HG02973 (cell line): Measurements from ENCODE around the gene CCIN.

ENCODE experiments used
- ATAC-seq: cut with Tn5 transposase; IDR thresholded peaks from one replicate; pipeline ENCODE4 v1.9.1; 2021; ENCODE audit warnings: moderate library complexity; ENCODE audit not compliant: unreplicated experiment

CCIN gene

DNA sequence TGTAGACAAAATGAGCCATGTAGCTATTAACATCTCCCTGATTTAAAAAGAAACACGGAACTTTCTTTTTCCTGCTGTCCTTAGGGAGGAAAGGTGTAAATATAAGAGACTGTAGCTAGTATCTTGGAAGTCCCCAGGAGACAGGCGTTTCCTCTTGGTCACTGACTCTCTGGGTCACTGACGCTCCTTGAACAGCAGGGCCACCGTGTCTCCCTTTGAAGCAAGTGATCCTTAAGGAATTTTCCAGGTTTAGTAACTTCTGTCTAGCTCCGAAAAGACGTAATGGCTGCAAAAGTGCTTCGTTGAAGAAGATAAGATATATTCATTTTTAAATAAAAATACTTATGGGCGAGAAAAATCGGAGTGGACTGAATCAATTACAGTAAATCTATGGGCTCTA is 20.8 kb downstream of the CCIN start:
- ATAC-seq: no peak

- peak; percentile 95 for ATAC-seq
Observed at GRCh38 chr9:36190388-36191289, 21.5 kb downstream of the CCIN start, which contains the start of gene CLTA. Gene CLTA, plus strand, starts transcription at chr9:36190921. Its CDS starts 136 bp downstream, at chr9:36191057.

DNA sequence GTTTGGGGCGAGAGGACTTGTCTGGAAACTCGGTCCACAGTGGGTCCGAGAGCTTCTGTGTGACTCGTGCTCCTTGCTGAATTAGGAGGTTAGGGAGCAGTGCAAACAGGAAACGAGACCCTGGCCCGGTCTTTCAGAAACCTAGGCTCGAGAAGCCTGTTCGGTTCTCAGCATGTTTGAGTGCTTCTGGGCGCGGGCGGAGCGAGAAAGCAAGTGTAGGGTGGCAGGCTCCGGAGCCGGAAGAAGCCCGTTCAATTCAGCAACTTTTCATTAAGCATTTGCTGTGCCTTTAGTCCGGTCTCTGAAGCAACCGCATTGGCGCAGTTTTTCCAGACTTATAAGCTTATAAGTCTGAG is 22.1 kb downstream of the CCIN start:
- ATAC-seq: no peak

DNA sequence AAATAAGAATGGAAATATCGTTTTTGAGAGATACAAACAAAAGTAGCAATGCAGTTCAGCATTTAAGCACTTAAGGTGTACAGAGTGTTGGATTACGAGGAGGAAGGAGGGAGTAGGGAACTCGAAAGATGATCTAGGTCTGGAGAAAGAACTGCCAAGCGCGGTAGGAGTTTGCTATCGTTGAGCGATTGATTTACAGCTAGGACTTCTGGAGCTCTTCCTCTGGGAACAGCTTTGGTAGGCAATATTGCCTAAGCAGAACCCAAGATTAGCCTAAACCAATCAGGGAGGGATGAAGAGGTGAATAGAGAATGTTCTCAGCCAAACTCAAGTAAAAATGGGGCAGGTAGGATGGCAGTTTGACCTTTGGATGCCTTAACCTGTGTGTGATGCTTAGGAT is 22.5 kb downstream of the CCIN start:
- ATAC-seq: no peak

GRCh38 chr9:36192196-36192595 is 23.0 kb downstream of the CCIN start:
- ATAC-seq: no peak

- ATAC-seq: no peak
Observed at GRCh38 chr9:36193023-36193422, 23.8 kb downstream of the CCIN start.

GRCh38 chr9:36194326-36195000 is 25.3 kb downstream of the CCIN start:
- no peak for ATAC-seq

DNA sequence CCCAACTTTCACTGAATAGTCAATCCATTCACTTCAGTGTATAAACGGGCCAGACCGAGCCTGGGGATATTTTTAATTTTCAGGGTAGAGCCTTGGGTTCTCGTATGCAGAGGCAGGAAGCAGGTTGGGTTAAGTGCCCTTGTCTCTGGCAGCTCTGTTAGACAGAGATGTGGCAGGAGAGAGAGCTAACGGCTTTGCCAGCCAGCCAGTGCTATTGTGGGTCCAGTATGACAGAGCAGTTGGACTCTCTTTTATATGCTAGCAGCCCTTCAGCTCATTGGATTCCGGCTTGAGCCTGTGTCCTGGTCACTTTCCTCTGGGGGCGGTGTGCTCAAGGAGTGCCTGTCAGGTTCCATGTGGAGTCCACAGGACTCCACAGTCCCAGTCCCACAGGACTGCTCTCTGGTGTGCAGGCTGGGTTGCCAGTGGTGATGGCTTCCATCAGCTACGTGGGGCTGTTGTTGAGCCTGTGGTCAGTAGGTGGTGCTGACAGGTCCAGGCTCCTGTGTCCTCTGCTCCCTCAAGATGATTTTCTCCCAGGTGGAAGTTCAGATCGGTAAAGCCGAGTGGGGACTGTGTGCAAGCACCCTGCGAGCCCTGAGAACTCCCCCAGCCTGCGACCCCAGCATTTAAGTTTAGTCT is 35.8 kb downstream of the CCIN start:
- ATAC-seq: no peak

- ATAC-seq: no peak
Observed at GRCh38 chr9:36207016-36207415, 37.8 kb downstream of the CCIN start.

DNA sequence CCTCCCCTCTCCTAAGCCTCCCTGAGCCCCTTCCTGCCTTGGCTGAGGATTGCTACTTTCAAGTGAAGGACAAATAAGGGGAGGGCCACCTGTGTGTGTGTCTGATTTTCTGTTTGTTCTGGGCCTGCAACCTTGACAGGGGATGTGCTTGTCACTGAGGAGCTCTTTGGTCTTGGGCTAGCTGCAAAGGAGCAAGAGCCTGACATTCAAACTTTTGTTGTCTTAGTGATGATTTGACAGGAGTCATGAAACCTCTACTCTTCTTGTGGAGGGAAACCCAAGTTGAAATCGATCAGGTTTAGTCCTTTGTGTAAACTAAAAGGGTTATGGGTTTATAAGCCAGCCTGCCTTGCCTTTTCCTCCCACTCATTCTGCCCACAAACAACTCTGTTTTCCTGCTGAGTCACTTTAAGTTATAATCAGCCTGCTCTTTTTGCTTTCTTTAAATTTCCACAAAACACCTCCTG is 38.4 kb downstream of the CCIN start:
- no peak for ATAC-seq

DNA sequence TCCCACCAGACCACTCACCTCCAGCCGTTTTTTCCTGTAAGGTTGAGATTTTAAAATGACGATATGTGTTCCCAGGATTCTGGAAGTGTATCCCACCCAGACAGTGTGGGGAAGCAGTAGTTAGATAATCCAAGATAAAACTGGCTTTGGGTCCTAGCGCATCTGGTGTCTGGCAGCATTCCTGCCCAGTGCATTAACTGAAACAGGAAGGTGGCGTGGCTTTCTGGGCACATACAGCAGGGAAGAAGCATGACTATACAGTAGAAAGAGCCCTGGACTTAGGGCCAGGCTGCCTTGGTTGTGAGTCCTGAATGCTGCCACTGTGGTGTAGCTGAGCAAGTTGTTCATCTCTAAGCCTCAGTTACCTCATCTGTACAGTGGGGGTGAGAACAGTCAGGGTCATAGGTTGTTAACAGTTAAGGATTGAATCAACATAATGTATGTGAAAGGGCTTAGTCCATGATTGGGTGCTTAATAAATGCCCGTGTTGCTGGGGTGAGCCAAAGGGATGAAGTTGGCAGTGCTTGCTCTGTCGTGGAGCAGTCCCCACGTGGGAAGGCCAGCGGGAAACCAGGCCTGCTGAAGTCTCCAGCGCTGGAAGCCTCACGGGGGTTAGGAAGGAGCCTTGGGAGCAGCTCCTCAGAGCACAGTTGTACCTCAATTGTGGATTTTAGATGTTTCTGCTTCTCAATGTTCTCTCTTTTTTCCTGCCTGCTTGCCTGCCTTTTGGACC is 39.5 kb downstream of the CCIN start:
- no peak for ATAC-seq

DNA sequence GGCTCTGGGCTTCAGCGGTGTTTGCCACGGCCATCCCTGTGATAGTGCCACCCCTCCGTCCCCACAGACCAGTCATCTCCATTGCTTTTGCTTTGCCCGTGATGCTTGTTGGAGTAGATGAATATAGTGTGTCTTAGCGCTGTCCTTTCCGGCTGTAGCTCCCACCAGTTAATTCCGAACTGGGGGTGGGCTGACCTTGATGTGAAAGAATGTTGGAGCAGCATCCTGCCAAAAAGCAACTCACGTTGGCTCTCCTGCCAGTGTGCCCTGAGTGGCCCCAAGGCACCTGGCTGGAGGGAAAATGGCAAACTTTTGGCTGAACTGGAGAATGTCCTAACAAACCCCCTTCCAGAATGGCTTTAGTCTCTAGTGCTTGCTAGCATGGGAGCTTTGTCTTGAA is 41.5 kb downstream of the CCIN start:
- no peak for ATAC-seq

DNA sequence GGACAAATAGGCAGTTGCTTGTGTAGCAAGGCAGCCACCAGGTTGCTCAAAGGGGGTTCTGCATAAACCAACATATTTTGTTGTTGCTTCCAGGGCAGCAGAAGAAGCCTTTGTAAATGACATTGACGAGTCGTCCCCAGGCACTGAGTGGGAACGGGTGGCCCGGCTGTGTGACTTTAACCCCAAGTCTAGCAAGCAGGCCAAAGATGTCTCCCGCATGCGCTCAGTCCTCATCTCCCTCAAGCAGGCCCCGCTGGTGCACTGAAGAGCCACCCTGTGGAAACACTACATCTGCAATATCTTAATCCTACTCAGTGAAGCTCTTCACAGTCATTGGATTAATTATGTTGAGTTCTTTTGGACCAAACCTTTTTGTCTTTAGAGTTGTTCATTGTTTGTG is 42.3 kb downstream of the CCIN start:
- no peak for ATAC-seq

DNA sequence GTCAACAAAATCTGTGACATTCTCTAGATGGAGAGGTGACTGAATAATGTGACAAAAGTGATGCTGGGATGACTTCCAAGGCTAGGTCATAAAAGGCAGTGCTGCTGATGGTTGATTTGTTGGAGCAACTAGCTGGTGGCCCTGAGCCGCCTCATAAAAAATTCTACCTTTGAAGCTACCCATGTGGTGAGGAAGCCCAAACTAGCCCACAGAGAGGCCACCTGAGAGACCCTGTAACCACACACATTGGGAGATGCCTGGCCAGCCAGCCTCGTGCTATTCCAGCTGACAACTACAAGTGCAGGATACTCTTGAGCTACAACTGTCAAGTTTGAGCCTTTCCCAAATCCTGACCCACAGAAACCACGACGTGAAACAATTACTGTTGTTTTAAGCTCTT is 44.2 kb downstream of the CCIN start:
- no peak for ATAC-seq

DNA sequence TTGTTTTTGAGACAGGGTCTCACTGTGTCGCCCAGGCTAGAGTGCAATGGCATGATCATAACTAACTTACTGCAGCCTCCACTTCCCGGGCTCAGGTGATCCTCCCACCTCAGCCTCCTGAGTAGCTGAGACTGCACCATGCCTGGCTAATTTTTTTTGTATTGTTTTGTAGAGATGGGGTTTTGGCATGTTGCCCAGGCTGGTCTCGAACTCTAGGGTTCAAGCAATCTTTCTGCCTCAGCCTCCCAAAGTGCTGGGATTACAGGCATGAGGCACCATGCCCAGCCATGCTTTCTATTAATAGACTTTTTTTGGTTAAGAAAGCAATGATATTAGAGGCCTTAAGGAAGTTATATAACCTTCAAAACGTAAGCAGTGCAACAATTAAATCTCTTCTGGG is 44.8 kb downstream of the CCIN start:
- ATAC-seq: no peak

DNA sequence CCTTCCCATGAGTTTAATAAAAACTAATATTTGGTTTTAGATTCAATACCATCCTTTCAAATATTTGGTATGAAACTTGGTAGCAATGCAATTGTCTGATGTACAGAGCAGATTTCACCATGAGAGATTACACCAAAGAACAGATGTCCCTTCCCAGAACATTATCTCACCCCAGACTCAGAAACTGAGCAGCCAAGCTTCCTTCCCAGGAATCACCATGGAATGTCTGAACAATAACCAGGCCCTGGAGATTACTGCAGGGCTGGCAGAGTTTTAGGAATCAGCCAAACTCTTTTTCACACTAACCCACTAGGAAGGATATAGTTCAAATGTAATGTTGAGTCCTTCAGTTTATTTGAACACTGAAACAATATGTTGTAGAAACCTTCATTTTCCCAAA is 45.4 kb downstream of the CCIN start:
- no peak for ATAC-seq

DNA sequence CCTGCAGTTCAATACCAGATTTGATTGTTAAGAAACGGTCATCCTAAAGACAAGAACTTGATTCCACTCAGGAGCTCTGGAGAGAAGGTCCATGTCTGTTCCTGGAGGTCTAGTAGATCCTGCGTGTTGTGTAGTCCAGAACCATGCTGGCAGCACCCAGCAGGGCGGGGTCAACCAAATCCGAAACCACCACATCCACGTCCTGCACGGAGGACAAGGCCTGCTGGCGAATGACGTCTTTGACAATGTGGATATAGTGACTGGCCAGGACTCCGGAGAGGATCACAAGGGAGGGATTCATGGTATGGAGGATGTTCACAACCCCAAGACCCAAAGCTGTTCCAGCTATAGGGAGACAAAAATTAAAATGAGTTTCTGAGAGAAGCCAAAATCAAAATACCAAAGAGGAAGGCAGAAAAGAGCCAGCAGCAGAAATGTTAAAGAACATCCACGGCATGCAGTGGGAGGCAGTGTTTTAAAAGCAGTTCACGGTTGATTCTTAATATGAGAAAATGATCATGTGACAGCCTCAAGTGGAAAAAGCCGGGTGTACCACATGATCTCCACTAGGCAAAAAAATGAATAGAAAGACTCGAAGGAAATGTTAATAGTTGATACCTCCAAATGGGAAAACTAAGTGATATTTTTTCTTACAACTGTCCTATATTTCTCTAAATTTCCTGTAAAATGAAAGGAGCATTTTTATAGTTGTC is 48.2 kb downstream of the CCIN start:
- no peak for ATAC-seq

- ATAC-seq: no peak
Observed at GRCh38 chr9:36218011-36218410, 48.8 kb downstream of the CCIN start.

DNA sequence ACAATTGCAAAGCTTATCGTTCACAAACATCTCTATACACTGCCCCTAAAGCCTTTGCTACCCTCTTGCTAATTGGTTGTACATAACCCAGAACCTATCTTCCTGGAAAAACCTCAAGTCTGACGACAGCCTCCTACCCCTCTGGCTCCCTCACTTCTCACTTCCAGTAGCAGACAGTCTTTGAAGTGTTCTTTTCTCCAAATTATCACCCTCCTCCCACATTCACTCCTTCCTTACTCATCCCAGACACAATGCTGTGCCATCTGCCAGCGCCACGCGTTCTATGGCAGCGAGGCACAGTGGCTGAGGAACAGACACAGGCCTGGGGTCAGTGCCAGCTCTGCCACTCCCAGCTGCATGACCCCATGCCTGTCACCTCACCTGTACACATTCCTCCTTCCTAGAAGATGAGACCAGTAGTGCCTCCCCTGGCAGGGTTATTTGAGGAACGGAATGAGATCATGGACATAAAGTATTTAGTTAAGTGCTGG is 49.3 kb downstream of the CCIN start:
- ATAC-seq: no peak
